ENCODE measurements around the gene DPYSL3. TPM values are rescaled to one million over a fixed set of nuclear protein-coding genes. Genes with fewer than 3 reads are reported as not detected.
A peak's percentile ranks its signal among the peaks of the same experiment; 100 is the strongest.

DPYSL3 gene
- total RNA-seq, 1 experiment from 2014 or later = 8.9 TPM

GRCh38 chr5:147349241-147349640, 160.6 kb downstream of the DPYSL3 start:
- DNase-seq (ENCODE audit: unreplicated experiment) = no peak
- TF ChIP-seq CTCF (IDR thresholded peaks at IDR 0.05; ENCODE audit: unreplicated experiment) = no peak
- no peaks in the 10 kb centered on the region for H3K36me3 Mint-ChIP-seq (ENCODE audit: insufficient read depth, unreplicated experiment)
- BruUV-seq (replicated peaks) = no TSS peak
- H3K27me3 Mint-ChIP-seq (ENCODE audit: insufficient read depth, unreplicated experiment) = no peaks in the 10 kb centered on the region
- no peak overlapping the region for H3K4me3 Mint-ChIP-seq (ENCODE audit: unreplicated experiment)
- intact Hi-C loops (cut with micrococcal nuclease) = no loop called here
- peaks cover 11% of the 10 kb centered on the region for H3K4me1 Mint-ChIP-seq (ENCODE audit: insufficient read depth, unreplicated experiment)
- POLR2A ChIA-PET = no interaction called here
- no peak overlapping the region for H3K27ac Mint-ChIP-seq (ENCODE audit: low read depth, unreplicated experiment)
- CTCF ChIA-PET = interaction anchor here (0.5 to 1.7 kb wide), 4 partner anchors 21 to 248 kb away, joined by 3 to 9 read pairs (median 4); no protein-coding TSS in a partner anchor
- no peaks in the 10 kb centered on the region for H3K9me3 Mint-ChIP-seq (ENCODE audit: unreplicated experiment)

- intact Hi-C loops (cut with micrococcal nuclease) = no loop called here
- DNase-seq (ENCODE audit: unreplicated experiment) = no peak
- Mint-ChIP-seq H3K4me3 (ENCODE audit: unreplicated experiment) (no peak overlapping the region), H3K9me3 (ENCODE audit: unreplicated experiment) (no peaks in the 10 kb centered on the region), H3K27ac (ENCODE audit: low read depth, unreplicated experiment) (no peak overlapping the region), H3K4me1 (ENCODE audit: insufficient read depth, unreplicated experiment) (peaks cover 11% of the 10 kb centered on the region), H3K36me3 (ENCODE audit: insufficient read depth, unreplicated experiment) (no peaks in the 10 kb centered on the region), H3K27me3 (ENCODE audit: insufficient read depth, unreplicated experiment) (no peaks in the 10 kb centered on the region)
- no peak for TF ChIP-seq CTCF (IDR thresholded peaks at IDR 0.05; ENCODE audit: unreplicated experiment)
- ChIA-PET CTCF (interaction anchor here (1.7 kb wide), 1 partner anchor 22 kb away, joined by 9 read pairs; no protein-coding TSS in a partner anchor), POLR2A (no interaction called here)
- no TSS peak for BruUV-seq (replicated peaks)
Observed at GRCh38 chr5:147348451-147348850, 161.4 kb downstream of the DPYSL3 start.

- no peaks in the 10 kb centered on the region for H3K27me3 Mint-ChIP-seq (ENCODE audit: insufficient read depth, unreplicated experiment)
- no peaks in the 10 kb centered on the region for H3K36me3 Mint-ChIP-seq (ENCODE audit: insufficient read depth, unreplicated experiment)
- no peak overlapping the region for H3K27ac Mint-ChIP-seq (ENCODE audit: low read depth, unreplicated experiment)
- intact Hi-C loops (cut with micrococcal nuclease) = no loop called here
- TF ChIP-seq CTCF (IDR thresholded peaks at IDR 0.05; ENCODE audit: unreplicated experiment) = no peak
- H3K4me3 Mint-ChIP-seq (ENCODE audit: unreplicated experiment) = no peak overlapping the region
- ChIA-PET POLR2A (no interaction called here), CTCF (no interaction called here)
- no peaks in the 10 kb centered on the region for H3K9me3 Mint-ChIP-seq (ENCODE audit: unreplicated experiment)
- no TSS peak for BruUV-seq (replicated peaks)
- peak; percentile 14 for DNase-seq (ENCODE audit: unreplicated experiment)
- peaks cover 11% of the 10 kb centered on the region for H3K4me1 Mint-ChIP-seq (ENCODE audit: insufficient read depth, unreplicated experiment)
Observed at GRCh38 chr5:147348046-147348445, 161.8 kb downstream of the DPYSL3 start.

GRCh38 chr5:147346006-147346561, 163.8 kb downstream of the DPYSL3 start:
- Mint-ChIP-seq H3K27ac (ENCODE audit: low read depth, unreplicated experiment) (no peak overlapping the region), H3K36me3 (ENCODE audit: insufficient read depth, unreplicated experiment) (no peaks in the 10 kb centered on the region), H3K4me3 (ENCODE audit: unreplicated experiment) (no peak overlapping the region), H3K27me3 (ENCODE audit: insufficient read depth, unreplicated experiment) (no peaks in the 10 kb centered on the region), H3K9me3 (ENCODE audit: unreplicated experiment) (no peaks in the 10 kb centered on the region), H3K4me1 (ENCODE audit: insufficient read depth, unreplicated experiment) (peaks cover 11% of the 10 kb centered on the region)
- ChIA-PET POLR2A (interaction anchor here (1.2 kb wide), 1 partner anchor 67 kb away, joined by 3 read pairs; no protein-coding TSS in a partner anchor), CTCF (interaction anchor here (0.7 kb wide), 1 partner anchor 253 kb away, joined by 3 read pairs; no protein-coding TSS in a partner anchor)
- no TSS peak for BruUV-seq (replicated peaks)
- intact Hi-C loops (cut with micrococcal nuclease) = no loop called here
- peak; percentile 23 for DNase-seq (ENCODE audit: unreplicated experiment)
- no peak for TF ChIP-seq CTCF (IDR thresholded peaks at IDR 0.05; ENCODE audit: unreplicated experiment)
